ENCODE data around the gene NXN.

GRCh38 chr17:962670-963069 lies 16.9 kb downstream of the NXN start:
- TF ChIP-seq, protein P1, sequence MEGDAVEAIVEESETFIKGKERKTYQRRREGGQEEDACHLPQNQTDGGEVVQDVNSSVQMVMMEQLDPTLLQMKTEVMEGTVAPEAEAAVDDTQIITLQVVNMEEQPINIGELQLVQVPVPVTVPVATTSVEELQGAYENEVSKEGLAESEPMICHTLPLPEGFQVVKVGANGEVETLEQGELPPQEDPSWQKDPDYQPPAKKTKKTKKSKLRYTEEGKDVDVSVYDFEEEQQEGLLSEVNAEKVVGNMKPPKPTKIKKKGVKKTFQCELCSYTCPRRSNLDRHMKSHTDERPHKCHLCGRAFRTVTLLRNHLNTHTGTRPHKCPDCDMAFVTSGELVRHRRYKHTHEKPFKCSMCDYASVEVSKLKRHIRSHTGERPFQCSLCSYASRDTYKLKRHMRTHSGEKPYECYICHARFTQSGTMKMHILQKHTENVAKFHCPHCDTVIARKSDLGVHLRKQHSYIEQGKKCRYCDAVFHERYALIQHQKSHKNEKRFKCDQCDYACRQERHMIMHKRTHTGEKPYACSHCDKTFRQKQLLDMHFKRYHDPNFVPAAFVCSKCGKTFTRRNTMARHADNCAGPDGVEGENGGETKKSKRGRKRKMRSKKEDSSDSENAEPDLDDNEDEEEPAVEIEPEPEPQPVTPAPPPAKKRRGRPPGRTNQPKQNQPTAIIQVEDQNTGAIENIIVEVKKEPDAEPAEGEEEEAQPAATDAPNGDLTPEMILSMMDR (IDR thresholded peaks at IDR 0.05; ENCODE audit: insufficient read depth, low read length), result no peak
- TF ChIP-seq POLR2AphosphoS5 (IDR thresholded peaks at IDR 0.05; ENCODE audit: low read depth) (no peak), SPI1 (IDR thresholded peaks at IDR 0.05; ENCODE audit: borderline replicate concordance, low read depth) (no peak), GABPA (IDR thresholded peaks at IDR 0.05; ENCODE audit: low read depth) (no peak)
- TF ChIP-seq, protein P2, sequence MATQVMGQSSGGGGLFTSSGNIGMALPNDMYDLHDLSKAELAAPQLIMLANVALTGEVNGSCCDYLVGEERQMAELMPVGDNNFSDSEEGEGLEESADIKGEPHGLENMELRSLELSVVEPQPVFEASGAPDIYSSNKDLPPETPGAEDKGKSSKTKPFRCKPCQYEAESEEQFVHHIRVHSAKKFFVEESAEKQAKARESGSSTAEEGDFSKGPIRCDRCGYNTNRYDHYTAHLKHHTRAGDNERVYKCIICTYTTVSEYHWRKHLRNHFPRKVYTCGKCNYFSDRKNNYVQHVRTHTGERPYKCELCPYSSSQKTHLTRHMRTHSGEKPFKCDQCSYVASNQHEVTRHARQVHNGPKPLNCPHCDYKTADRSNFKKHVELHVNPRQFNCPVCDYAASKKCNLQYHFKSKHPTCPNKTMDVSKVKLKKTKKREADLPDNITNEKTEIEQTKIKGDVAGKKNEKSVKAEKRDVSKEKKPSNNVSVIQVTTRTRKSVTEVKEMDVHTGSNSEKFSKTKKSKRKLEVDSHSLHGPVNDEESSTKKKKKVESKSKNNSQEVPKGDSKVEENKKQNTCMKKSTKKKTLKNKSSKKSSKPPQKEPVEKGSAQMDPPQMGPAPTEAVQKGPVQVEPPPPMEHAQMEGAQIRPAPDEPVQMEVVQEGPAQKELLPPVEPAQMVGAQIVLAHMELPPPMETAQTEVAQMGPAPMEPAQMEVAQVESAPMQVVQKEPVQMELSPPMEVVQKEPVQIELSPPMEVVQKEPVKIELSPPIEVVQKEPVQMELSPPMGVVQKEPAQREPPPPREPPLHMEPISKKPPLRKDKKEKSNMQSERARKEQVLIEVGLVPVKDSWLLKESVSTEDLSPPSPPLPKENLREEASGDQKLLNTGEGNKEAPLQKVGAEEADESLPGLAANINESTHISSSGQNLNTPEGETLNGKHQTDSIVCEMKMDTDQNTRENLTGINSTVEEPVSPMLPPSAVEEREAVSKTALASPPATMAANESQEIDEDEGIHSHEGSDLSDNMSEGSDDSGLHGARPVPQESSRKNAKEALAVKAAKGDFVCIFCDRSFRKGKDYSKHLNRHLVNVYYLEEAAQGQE (IDR thresholded peaks at IDR 0.05; ENCODE audit: insufficient replicate concordance, low read depth), result no peak

All from HL-60 (cell line).